Esophagus muscularis mucosa (tissue), 4 donors: ENCODE results near the gene OR51A2. TPM values are rescaled to one million over a fixed set of nuclear protein-coding genes. Genes with fewer than 3 reads are reported as not detected.

Experiments used
- DNase-seq: peaks from one replicate; pipeline ENCODE4 v3.0.0-alpha.2; 2017; ENCODE audit errors: extremely low spot score
- H3K27ac ChIP-seq, 4 donors: fragments of 200-600 bp; sonication (generic); replicated peaks in 1 of 4; 1 replicate in 3 of 4; 2 replicates in 1 of 4; pipeline ENCODE4 v1.5.1; 2016 to 2019; ENCODE audit warnings: mild to moderate bottlenecking in 1 of 4
- H3K27me3 ChIP-seq, 4 donors: fragments of 200-600 bp; sonication (generic); one replicate each; pipeline versions ENCODE4 v1.5.1 to v1.6.0; 2016 to 2019
- H3K36me3 ChIP-seq, 4 donors: fragments of 200-600 bp; sonication (generic); one replicate each; pipeline ENCODE4 v1.5.1; 2016 to 2019
- H3K4me1 ChIP-seq, 4 donors: fragments of 200-600 bp; sonication (generic); one replicate each; pipeline ENCODE4 v1.5.1; 2016 to 2019
- H3K4me3 ChIP-seq, 4 donors: fragments of 200-600 bp; sonication (generic); 1 replicate in 2 of 4; 2 replicates in 2 of 4; pipeline ENCODE4 v1.5.1; 2016 to 2019; ENCODE audit warnings: mild to moderate bottlenecking in 4 of 4, moderate library complexity in 1 of 4
- H3K9me3 ChIP-seq, 4 donors: fragments of 200-600 bp; sonication (generic); 1 replicate in 3 of 4; 2 replicates in 1 of 4; pipeline ENCODE4 v1.5.1; 2016 to 2019
- EP300 ChIP-seq: sonication (generic); formaldehyde crosslinking; IDR thresholded peaks from one replicate; pipeline ENCODE4 v1.6.1; 2017; ENCODE audit warnings: antibody characterized with exemption
- POLR2A ChIP-seq: fragments of 450-650 bp; IDR thresholded peaks from one replicate; pipeline ENCODE4 v1.6.1; 2017; ENCODE audit warnings: antibody characterized with exemption, moderate library complexity, mild to moderate bottlenecking, low read depth
- POLR2AphosphoS5 ChIP-seq, 2 donors: sonication (generic); formaldehyde crosslinking; IDR thresholded peaks; one replicate each; pipeline ENCODE4 v1.6.1; 2017; ENCODE audit warnings: antibody characterized with exemption in 2 of 2
- WGBS: methylation state at CpG from one replicate; pipeline ENCODE4 v1.1.5; 2018; 5-methylcytosine and 5-hydroxymethylcytosine counted together
- intact Hi-C: fragments of 100-400 bp; cut with DNase I; formaldehyde crosslinking; loops from one replicate; pipeline ENCODE4 v1.15.1; 2023
- total RNA-seq, 4 donors: library from RNA; depleted of rRNA; stranded (reverse); fragments of >200 nt; gene quantifications; one replicate each; pipeline versions ENCODE4 v1.1.0 to v1.2.1, GENCODE V29; 2016
- TF ChIP-seq, protein P1 (sequence below), 3 experiments: fragments of 200-600 bp in 2 of 3; fragments of 450-650 bp in 1 of 3; sonication (generic) in 2 of 3; IDR thresholded peaks; one replicate each; pipeline ENCODE4 v1.5.1; 2017 to 2019; ENCODE audit warnings: antibody characterized with exemption in 3 of 3, mild to moderate bottlenecking in 2 of 3, moderate library complexity in 1 of 3

The OR51A2 gene
- total RNA-seq, 4 donors from 2014 or later: not detected

DNA sequence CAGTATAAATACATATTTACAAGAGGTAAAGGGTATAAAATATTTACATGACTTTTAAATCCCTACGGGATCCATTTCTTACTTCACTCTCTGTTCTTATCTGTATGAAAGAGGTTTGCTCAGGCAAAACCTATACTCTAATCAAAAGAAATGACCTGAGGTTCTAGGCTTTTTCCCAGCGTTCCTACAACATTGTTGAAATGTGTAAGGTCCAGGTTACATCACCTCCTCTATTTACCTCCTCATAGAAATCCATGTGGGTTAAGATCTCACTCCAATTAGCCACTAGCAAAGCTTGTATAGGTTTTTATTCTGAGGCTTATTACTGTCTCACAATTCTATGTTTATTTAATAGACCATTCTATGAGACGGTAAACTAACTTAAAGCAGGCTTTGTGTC lies 27.2 kb upstream of the OR51A2 start:
- no peak for TF ChIP-seq POLR2A
- no peak for TF ChIP-seq EP300
- TF ChIP-seq, protein P1, sequence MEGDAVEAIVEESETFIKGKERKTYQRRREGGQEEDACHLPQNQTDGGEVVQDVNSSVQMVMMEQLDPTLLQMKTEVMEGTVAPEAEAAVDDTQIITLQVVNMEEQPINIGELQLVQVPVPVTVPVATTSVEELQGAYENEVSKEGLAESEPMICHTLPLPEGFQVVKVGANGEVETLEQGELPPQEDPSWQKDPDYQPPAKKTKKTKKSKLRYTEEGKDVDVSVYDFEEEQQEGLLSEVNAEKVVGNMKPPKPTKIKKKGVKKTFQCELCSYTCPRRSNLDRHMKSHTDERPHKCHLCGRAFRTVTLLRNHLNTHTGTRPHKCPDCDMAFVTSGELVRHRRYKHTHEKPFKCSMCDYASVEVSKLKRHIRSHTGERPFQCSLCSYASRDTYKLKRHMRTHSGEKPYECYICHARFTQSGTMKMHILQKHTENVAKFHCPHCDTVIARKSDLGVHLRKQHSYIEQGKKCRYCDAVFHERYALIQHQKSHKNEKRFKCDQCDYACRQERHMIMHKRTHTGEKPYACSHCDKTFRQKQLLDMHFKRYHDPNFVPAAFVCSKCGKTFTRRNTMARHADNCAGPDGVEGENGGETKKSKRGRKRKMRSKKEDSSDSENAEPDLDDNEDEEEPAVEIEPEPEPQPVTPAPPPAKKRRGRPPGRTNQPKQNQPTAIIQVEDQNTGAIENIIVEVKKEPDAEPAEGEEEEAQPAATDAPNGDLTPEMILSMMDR (IDR thresholded peaks at IDR 0.05): no peak
- TF ChIP-seq POLR2AphosphoS5 (IDR thresholded peaks at IDR 0.05): no peak
- DNase-seq: no peak
- H3K27ac ChIP-seq: no peak overlapping the region
- H3K4me3 ChIP-seq: no peak overlapping the region
- H3K36me3 ChIP-seq: no peaks in the 10 kb centered on the region
- intact Hi-C loops: no loop called here
- WGBS: 82% methylated on average over 3 of the region's 3 CpGs
- H3K4me1 ChIP-seq: no peaks in the 10 kb centered on the region
- no peaks in the 10 kb centered on the region for H3K27me3 ChIP-seq
- H3K9me3 ChIP-seq: no peaks in the 10 kb centered on the region

DNA sequence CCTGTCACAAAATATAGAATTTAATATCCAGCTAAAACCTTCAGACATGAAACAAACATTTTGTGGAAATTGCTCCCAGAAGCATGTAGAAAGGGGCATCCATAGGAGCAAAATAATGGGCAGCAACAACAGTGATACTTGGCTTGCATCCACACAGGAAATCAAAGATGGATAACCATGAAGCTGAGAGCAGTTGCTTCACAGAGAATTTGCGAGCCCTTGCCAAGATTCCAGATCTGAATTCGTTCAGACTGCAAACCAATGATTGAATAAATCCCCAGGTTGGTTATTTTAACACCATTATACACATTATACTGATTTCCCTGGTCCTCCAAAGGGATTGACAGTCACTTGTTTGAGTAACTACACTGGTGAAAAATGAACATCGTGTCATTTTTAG lies 23.5 kb upstream of the OR51A2 start:
- no peaks in the 10 kb centered on the region for H3K9me3 ChIP-seq
- no peaks in the 10 kb centered on the region for H3K36me3 ChIP-seq
- intact Hi-C loops: no loop called here
- no peaks in the 10 kb centered on the region for H3K27me3 ChIP-seq
- H3K4me3 ChIP-seq: no peak overlapping the region
- H3K4me1 ChIP-seq: no peaks in the 10 kb centered on the region
- TF ChIP-seq POLR2A (no peak), EP300 (no peak), POLR2AphosphoS5 (IDR thresholded peaks at IDR 0.05) (no peak)
- TF ChIP-seq, protein P1 (IDR thresholded peaks at IDR 0.05): no peak
- WGBS: 49% methylated on average over 3 of the region's 3 CpGs
- DNase-seq: no peak
- no peak overlapping the region for H3K27ac ChIP-seq

DNA sequence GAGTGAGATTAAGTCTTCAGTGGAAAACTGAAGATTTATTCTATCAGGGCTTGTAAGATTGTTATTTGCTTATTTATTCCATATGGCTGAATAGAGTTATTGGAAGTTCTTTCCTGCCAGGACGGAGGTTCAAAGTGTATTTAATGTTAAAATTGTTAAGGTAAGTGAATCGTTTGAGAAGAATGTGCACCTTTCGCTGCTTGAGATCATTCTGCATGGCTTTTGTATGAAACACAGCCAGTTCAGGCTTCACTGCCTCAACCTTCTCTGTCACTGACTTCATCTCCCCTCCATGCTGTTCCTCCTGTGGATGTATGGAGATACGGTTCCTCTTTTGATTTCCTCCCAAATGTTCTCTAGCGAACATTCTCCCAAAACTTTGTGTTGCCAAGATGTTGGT lies 19.9 kb upstream of the OR51A2 start:
- WGBS: 85% methylated on average over 5 of the region's 5 CpGs
- no peak for TF ChIP-seq POLR2A
- TF ChIP-seq, protein P1 (IDR thresholded peaks at IDR 0.05): no peak
- TF ChIP-seq POLR2AphosphoS5 (IDR thresholded peaks at IDR 0.05): no peak
- no peak for TF ChIP-seq EP300
- intact Hi-C loops: no loop called here

DNA sequence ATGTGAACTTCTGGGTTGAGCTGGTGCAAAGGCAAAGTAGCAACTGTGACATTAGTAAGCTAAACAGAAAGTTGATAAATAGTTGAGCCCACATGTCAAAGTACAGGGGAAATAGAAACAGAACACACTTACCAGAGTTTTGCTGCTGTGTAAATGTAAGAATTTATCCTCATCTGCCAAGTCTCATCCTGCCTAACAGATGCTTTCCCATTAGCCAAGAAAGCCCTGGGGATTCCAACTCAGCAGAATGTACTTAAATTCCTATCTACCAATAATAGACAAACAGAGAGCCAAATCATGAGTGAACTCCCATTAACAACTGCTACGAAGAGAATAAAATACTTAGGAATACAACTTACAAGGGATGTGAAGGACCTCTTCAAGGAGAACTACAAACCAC lies 7.3 kb upstream of the OR51A2 start:
- H3K27me3 ChIP-seq: no peaks in the 10 kb centered on the region

More for the DNA sequence above, 19.9 kb upstream of the OR51A2 start:
- no peaks in the 10 kb centered on the region for H3K4me1 ChIP-seq
- no peaks in the 10 kb centered on the region for H3K27me3 ChIP-seq
- H3K4me3 ChIP-seq: no peak overlapping the region
- no peak overlapping the region for H3K27ac ChIP-seq
- DNase-seq: no peak
- no peaks in the 10 kb centered on the region for H3K36me3 ChIP-seq
- no peaks in the 10 kb centered on the region for H3K9me3 ChIP-seq

DNA sequence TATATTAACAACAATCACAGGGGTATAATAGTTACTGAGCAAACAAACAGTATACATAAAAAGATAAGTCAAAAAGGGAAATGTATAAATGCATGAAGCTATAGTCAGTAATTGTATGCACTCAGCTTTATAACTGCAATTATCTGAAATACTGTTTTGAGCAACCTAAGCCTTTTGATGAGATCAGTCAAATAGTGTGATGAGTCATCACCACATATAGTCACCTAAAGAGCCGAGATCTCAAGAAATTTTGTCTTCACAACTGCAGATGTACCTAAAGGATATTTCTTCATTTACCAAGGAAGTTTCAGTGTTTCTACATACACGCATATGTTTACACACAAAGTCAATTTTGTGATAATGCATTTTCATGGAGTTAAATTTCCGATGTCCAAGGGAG lies 5.4 kb upstream of the OR51A2 start:
- 74% methylated on average over 3 of the region's 3 CpGs for WGBS
- intact Hi-C loops: no loop called here

More for the DNA sequence above, 7.3 kb upstream of the OR51A2 start:
- intact Hi-C loops: no loop called here
- Histone ChIP-seq H3K27ac (no peak overlapping the region), H3K36me3 (no peaks in the 10 kb centered on the region), H3K4me3 (no peak overlapping the region), H3K4me1 (no peaks in the 10 kb centered on the region), H3K9me3 (no peaks in the 10 kb centered on the region)
- TF ChIP-seq POLR2AphosphoS5 (IDR thresholded peaks at IDR 0.05) (no peak), POLR2A (no peak), EP300 (no peak)
- TF ChIP-seq, protein P1 (IDR thresholded peaks at IDR 0.05): no peak
- no peak for DNase-seq
- 32% methylated on average over 1 of the region's 1 CpG for WGBS

More for the DNA sequence above, 5.4 kb upstream of the OR51A2 start:
- TF ChIP-seq, protein P1 (IDR thresholded peaks at IDR 0.05): no peak
- no peak for TF ChIP-seq POLR2A
- no peak for TF ChIP-seq POLR2AphosphoS5 (IDR thresholded peaks at IDR 0.05)
- no peak for TF ChIP-seq EP300
- no peaks in the 10 kb centered on the region for H3K36me3 ChIP-seq
- no peaks in the 10 kb centered on the region for H3K27me3 ChIP-seq
- no peaks in the 10 kb centered on the region for H3K4me1 ChIP-seq
- DNase-seq: no peak
- H3K27ac ChIP-seq: no peak overlapping the region
- H3K9me3 ChIP-seq: no peaks in the 10 kb centered on the region
- H3K4me3 ChIP-seq: no peak overlapping the region
